Panc1 (cell line): ENCODE data around the gene POFUT1. TPM values are rescaled to one million over a fixed set of nuclear protein-coding genes. Genes with fewer than 3 reads are reported as not detected.

Experiments
- ATAC-seq: fragments of 200-7000 bp; cut with Tn5 transposase; 2 replicates; pipeline ENCODE4 v1.9.1; 2020; ENCODE audit warnings: mild to moderate bottlenecking, moderate library complexity
- BruUV-seq: library from RNA; stranded (reverse); fragments of 400-500 nt; replicated peaks from 2 replicates; lab custom pipeline; 2021; lab: Mats Ljungman, UMichigan
- CTCF ChIA-PET: fragments of 300-600 bp; sonication (Branson Sonifier 250); formaldehyde crosslinking; loops from one replicate; lab custom pipeline; 2022; ENCODE audit warnings: antibody characterized with exemption; lab: Charles Lee
- POLR2A ChIA-PET: fragments of 300-600 bp; sonication (Branson Sonifier 250); formaldehyde crosslinking; loops from one replicate; lab custom pipeline; 2022; ENCODE audit warnings: antibody characterized with exemption; lab: Charles Lee
- DNase-seq: peaks from one replicate; pipeline ENCODE4 v3.0.0-alpha.2; 2010; ENCODE audit warnings: low read depth, low spot score
- H3K27ac ChIP-seq: 2 replicates; pipeline ENCODE4 v1.5.1; 2011; ENCODE audit warnings: mild to moderate bottlenecking, low read length, inconsistent platforms
- H3K27me3 ChIP-seq: fragments of 200-500 bp; sonication (Bioruptor generic); 2 replicates; pipeline ENCODE4 v1.6.0; 2014; ENCODE audit warnings: low read length, inconsistent platforms; ENCODE audit not compliant: control insufficient read depth, insufficient read depth
- H3K36me3 ChIP-seq: fragments of 200-500 bp; sonication (Bioruptor generic); 2 replicates; pipeline ENCODE4 v1.5.1; 2014; ENCODE audit warnings: inconsistent platforms, mild to moderate bottlenecking, low read length, moderate library complexity; ENCODE audit not compliant: control insufficient read depth, insufficient read depth
- H3K4me1 ChIP-seq: 2 replicates; pipeline ENCODE4 v1.5.1; 2011; ENCODE audit warnings: inconsistent platforms, mild to moderate bottlenecking, low read length, moderate library complexity; ENCODE audit not compliant: control insufficient read depth, insufficient read depth
- H3K4me3 ChIP-seq, 2 experiments: 2 replicates each; pipeline ENCODE4 v1.5.1; 2011 to 2012; ENCODE audit warnings: low read depth in 2 of 2, low read length in 2 of 2, mild to moderate bottlenecking in 2 of 2, inconsistent platforms in 1 of 2, moderate library complexity in 1 of 2
- H3K9me3 ChIP-seq: fragments of 200-500 bp; sonication (Bioruptor generic); 2 replicates; pipeline ENCODE4 v1.5.1; 2014; ENCODE audit warnings: low read depth, mild to moderate bottlenecking, inconsistent platforms, low read length, moderate library complexity; ENCODE audit not compliant: control insufficient read depth, insufficient read depth
- CTCF ChIP-seq: fragments of 450-650 bp; IDR thresholded peaks from 2 replicates; pipeline ENCODE4 v1.5.1; 2017; ENCODE audit warnings: mild to moderate bottlenecking
- POLR2AphosphoS5 ChIP-seq: IDR thresholded peaks from 2 replicates; pipeline ENCODE4 v1.6.1; 2012; ENCODE audit warnings: mild to moderate bottlenecking, low read depth, low read length, moderate library complexity
- REST ChIP-seq, 2 experiments: IDR thresholded peaks; 2 replicates each; pipeline ENCODE4 v1.6.1; 2011 to 2012; ENCODE audit warnings: low read depth in 2 of 2, control low read depth in 1 of 2, low read length in 1 of 2, mild to moderate bottlenecking in 1 of 2, moderate library complexity in 1 of 2; ENCODE audit not compliant: insufficient read depth in 1 of 2
- SIN3A ChIP-seq: IDR thresholded peaks from 2 replicates; pipeline ENCODE4 v1.6.1; 2012; ENCODE audit warnings: low read depth, mild to moderate bottlenecking, low read length, moderate library complexity, borderline replicate concordance; ENCODE audit not compliant: insufficient read depth
- TCF7L2 ChIP-seq: IDR thresholded peaks from 2 replicates; pipeline ENCODE4 v1.6.1; 2011; ENCODE audit warnings: mild to moderate bottlenecking, low read depth, low read length, inconsistent platforms
- in situ Hi-C: cut with HindIII; loops from 2 replicates; pipeline ENCODE4 v1.10.0; 2016; ENCODE audit warnings: low sequenced_read_pairs, low pct_unique_long_range_greater_than_20kb
- intact Hi-C: fragments of 100-400 bp; cut with micrococcal nuclease; formaldehyde crosslinking; loops from one replicate; pipeline ENCODE4 v1.10.0; 2022; ENCODE audit not compliant: unreplicated experiment
- total RNA-seq: library from RNA; stranded (reverse); gene quantifications from one replicate; pipeline ENCODE4 v1.2.1, GENCODE V29; 2021; ENCODE audit not compliant: unreplicated experiment

Gene POFUT1
- total RNA-seq, 1 experiment from 2014 or later = 138 TPM

GRCh38 chr20:32231245-32231644 is 23.6 kb downstream of the POFUT1 start:
- no TSS peak for BruUV-seq
- peaks cover 29% of the 10 kb centered on the region for H3K36me3 ChIP-seq
- no peak for DNase-seq
- no peaks in the 10 kb centered on the region for H3K9me3 ChIP-seq
- H3K4me1 ChIP-seq = no peaks in the 10 kb centered on the region
- ChIA-PET POLR2A (no interaction called here), CTCF (no interaction called here)
- H3K27ac ChIP-seq = no peak overlapping the region
- no peak overlapping the region for H3K4me3 ChIP-seq
- no peaks in the 10 kb centered on the region for H3K27me3 ChIP-seq
- in situ Hi-C loops (no loop called here), intact Hi-C loops (no loop called here)
- ATAC-seq = no peak; the same call in 1 of the 2 replicates
- no peak for TF ChIP-seq POLR2AphosphoS5

- in situ Hi-C loops = no loop called here
- no peak for ATAC-seq
These were observed 24.2 kb downstream of the POFUT1 start for GRCh38 chr20:32231847-32232246.

DNA sequence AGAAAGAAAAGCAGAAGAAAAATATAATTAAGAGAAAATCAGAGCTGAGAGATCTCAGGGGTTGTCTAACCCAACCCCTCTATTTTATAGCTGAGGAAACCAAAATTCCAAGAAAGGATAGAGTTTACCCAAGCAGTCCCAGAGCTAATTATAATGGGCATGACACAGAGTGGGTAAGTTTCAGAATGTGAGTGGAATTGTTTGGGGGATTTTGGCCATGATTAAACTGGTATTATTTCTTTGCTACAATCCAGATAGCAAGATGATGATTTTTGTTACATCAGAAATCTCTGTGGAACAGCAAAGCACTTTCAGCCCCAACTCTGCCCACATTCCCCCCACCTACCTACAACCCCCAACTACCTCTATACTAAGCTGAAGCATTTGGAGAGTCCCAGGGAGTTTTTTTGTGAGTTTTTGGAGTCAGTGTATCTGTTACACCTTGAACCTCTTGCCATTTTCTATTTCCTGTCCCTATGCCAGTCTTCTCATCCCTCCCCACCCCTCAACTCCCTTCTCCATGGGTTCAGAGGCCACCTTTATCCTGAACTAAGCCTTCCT is 24.7 kb downstream of the POFUT1 start:
- H3K27me3 ChIP-seq = no peaks in the 10 kb centered on the region
- no peaks in the 10 kb centered on the region for H3K4me1 ChIP-seq
- in situ Hi-C loops (no loop called here), intact Hi-C loops (no loop called here)
- no peaks in the 10 kb centered on the region for H3K9me3 ChIP-seq
- no peak overlapping the region for H3K27ac ChIP-seq
- CTCF ChIA-PET = interaction anchor here (0.6 kb wide), 2 partner anchors 9 to 116 kb away, joined by 3 to 4 read pairs; no protein-coding TSS in a partner anchor
- H3K4me3 ChIP-seq = no peak overlapping the region
- TF ChIP-seq CTCF = no peak
- TF ChIP-seq SIN3A = no peak
- TF ChIP-seq POLR2AphosphoS5 = no peak
- TF ChIP-seq REST (IDR thresholded peaks at IDR 0.05; ENCODE audit: insufficient read depth in 1 of 2, low read depth in 2 of 2, low read length in 1 of 2) = no peak
- no peak for TF ChIP-seq TCF7L2
- DNase-seq (no peak), ATAC-seq (no peak)
- H3K36me3 ChIP-seq = peaks cover 29% of the 10 kb centered on the region
- no TSS peak for BruUV-seq
- POLR2A ChIA-PET = interaction anchor here (0.6 to 0.7 kb wide), 2 partner anchors 9 to 123 kb away, joined by 3 read pairs; no protein-coding TSS in a partner anchor

More at GRCh38 chr20:32231847-32232246, 24.2 kb downstream of the POFUT1 start:
- ChIA-PET CTCF (no interaction called here), POLR2A (interaction anchor here (0.6 to 0.7 kb wide), 2 partner anchors 8 to 124 kb away, joined by 3 read pairs; no protein-coding TSS in a partner anchor)
- intact Hi-C loops = no loop called here
- TF ChIP-seq REST (IDR thresholded peaks at IDR 0.05; ENCODE audit: insufficient read depth in 1 of 2, low read depth in 2 of 2, low read length in 1 of 2) = no peak
- TF ChIP-seq TCF7L2 = no peak
- no peak for TF ChIP-seq SIN3A
- no TSS peak for BruUV-seq
- H3K9me3 ChIP-seq = no peaks in the 10 kb centered on the region
- H3K4me3 ChIP-seq = no peak overlapping the region
- peaks cover 29% of the 10 kb centered on the region for H3K36me3 ChIP-seq
- H3K27me3 ChIP-seq = no peaks in the 10 kb centered on the region
- H3K4me1 ChIP-seq = no peaks in the 10 kb centered on the region
- DNase-seq = no peak
- no peak overlapping the region for H3K27ac ChIP-seq
